Heart right ventricle (tissue), 16 donors: ENCODE results near the gene PCSK2. TPM values are rescaled to one million over a fixed set of nuclear protein-coding genes. Genes with fewer than 3 reads are reported as not detected.

Source experiments
- ATAC-seq, 8 donors: fragments of 200-7000 bp; cut with Tn5 transposase; one replicate each; pipeline ENCODE4 v1.9.1; 2020; ENCODE audit warnings: mild to moderate bottlenecking in 8 of 8, moderate library complexity in 8 of 8, moderate number of reproducible peaks in 1 of 8
- DNase-seq, 2 donors: peaks; one replicate each; pipeline ENCODE4 v3.0.0-alpha.2; 2020
- H3K27ac ChIP-seq, 10 donors: fragments of 200-600 bp; sonication (generic) in 2 of 10; one replicate each; pipeline versions ENCODE4 v1.5.0 to v1.8.0; 2020 to 2022; ENCODE audit warnings: mild to moderate bottlenecking in 3 of 10
- H3K27me3 ChIP-seq, 7 donors: fragments of 200-600 bp; one replicate each; pipeline ENCODE4 v1.8.0; 2021 to 2022; ENCODE audit warnings: mild to moderate bottlenecking in 2 of 7
- H3K36me3 ChIP-seq, 9 donors: fragments of 200-600 bp; sonication (generic) in 1 of 9; one replicate each; pipeline versions ENCODE4 v1.5.0 to v1.8.0; 2020 to 2022; ENCODE audit warnings: mild to moderate bottlenecking in 2 of 9
- H3K4me1 ChIP-seq, 9 donors: fragments of 200-600 bp; sonication (generic) in 1 of 9; one replicate each; pipeline versions ENCODE4 v1.5.0 to v1.8.0; 2020 to 2022; ENCODE audit warnings: mild to moderate bottlenecking in 4 of 9
- H3K4me3 ChIP-seq, 10 donors: fragments of 200-600 bp; sonication (generic) in 2 of 10; one replicate each; pipeline versions ENCODE4 v1.5.0 to v1.8.0; 2020 to 2022; ENCODE audit warnings: mild to moderate bottlenecking in 7 of 10, moderate library complexity in 2 of 10
- H3K9me3 ChIP-seq, 11 donors: fragments of 200-600 bp in 10 of 11; sonication (generic) in 2 of 11; one replicate each; pipeline versions ENCODE4 v1.5.0 to v1.8.0; 2013 to 2022; ENCODE audit warnings: mild to moderate bottlenecking in 2 of 11, control low read depth in 1 of 11, moderate library complexity in 1 of 11
- WGBS, 2 donors: extraction: QIAGEN DNeasy Blood & Tissue Kit; methylation state at CpG; one replicate each; pipeline ENCODE4 v1.1.7; 2013; ENCODE audit warnings: inconsistent platforms in 1 of 2; 5-methylcytosine and 5-hydroxymethylcytosine counted together
- intact Hi-C, 10 donors: fragments of 100-400 bp; cut with DNase I; formaldehyde crosslinking; loops; one replicate each; pipeline versions ENCODE4 v1.11.1 to v1.14.2; 2022
- polyA plus RNA-seq, 2 donors: library from polyadenylated mRNA; stranded (reverse); fragments of 200-250 nt; gene quantifications; one replicate each; pipeline ENCODE4 v1.2.3, GENCODE V29; 2013
- total RNA-seq, 10 donors: library from RNA; stranded (reverse); fragmentation: NEBNext Ultra II Directional in 3 of 10; extraction: Animal tissue kit (Norgen Biotek cat#: 25700) in 3 of 10; gene quantifications; one replicate each; pipeline versions ENCODE4 v1.2.1 to v1.2.4, GENCODE V29; 2021 to 2023
- TF ChIP-seq, protein P1 (sequence below), 9 donors: fragments of 200-600 bp; sonication (generic) in 2 of 9; IDR thresholded peaks; one replicate each; pipeline versions ENCODE4 v1.5.0 to v1.8.0; 2021 to 2022; ENCODE audit warnings: antibody characterized with exemption in 9 of 9, mild to moderate bottlenecking in 5 of 9, moderate library complexity in 1 of 9
- donor health status: Arrhythmogenic right ventricular cardiomyopathy.
- donor health status: ischemic (EF 13 %, LVEDD 7.1; RV severe dilation, severe dysfunction).
- donor health status: healthy with polysubstance abuse.
- donor health status: DM: no; HTN: yes; CAD: no.
- donor health status: DM: no; HTN: no; CAD: no.
- donor health status: ischemic (EF 25% LVEDD 6.9; RV normal size, moderate dysfunction).
- donor health status: ischemic (EF 25% LVEDD 5.7; RV mildly dilated, moderate dysfunction).
- donor health status: healthy.
- donor health status: DM: yes; HTN: yes; CAD: no.
- donor health status: Ischemic cardiomyopathy.
- donor health status: ischemic (EF 35%, LVEDD 5.7; RV mildly dilated, moderate dysfunction).
- donor health status: nonischemic (EF 11% LVEDD 7.7; RV severe dilation, severe dysfunction).
- donor health status: DM: yes; HTN: yes; CAD: no.
- donor health status: PGD.
- donor health status: ischemic (EF 29% LVEDD 5.4; RV normal size, mild dysfunction).
- donor health status: nonischemic (EF 23%, LVEDD 6.1; RV moderate dilation, normal function).

The PCSK2 gene
- total and polyA plus RNA-seq, 12 donors: 0.09 to 1.4 (median 0.66) TPM; not detected in 1

- ATAC-seq: no peak
Observed at GRCh38 chr20:17456279-17456678, 229.4 kb downstream of the PCSK2 start.

GRCh38 chr20:17457079-17457478 is 230.2 kb downstream of the PCSK2 start:
- ATAC-seq (no peak), DNase-seq (no peak)
- H3K4me1 ChIP-seq: no peaks in the 10 kb centered on the region
- intact Hi-C loops: no loop called here
- H3K9me3 ChIP-seq: no peaks in the 10 kb centered on the region
- 69 to 73% methylated on average over 1 of the region's 1 CpG for WGBS, 2 donors
- TF ChIP-seq, protein P1, sequence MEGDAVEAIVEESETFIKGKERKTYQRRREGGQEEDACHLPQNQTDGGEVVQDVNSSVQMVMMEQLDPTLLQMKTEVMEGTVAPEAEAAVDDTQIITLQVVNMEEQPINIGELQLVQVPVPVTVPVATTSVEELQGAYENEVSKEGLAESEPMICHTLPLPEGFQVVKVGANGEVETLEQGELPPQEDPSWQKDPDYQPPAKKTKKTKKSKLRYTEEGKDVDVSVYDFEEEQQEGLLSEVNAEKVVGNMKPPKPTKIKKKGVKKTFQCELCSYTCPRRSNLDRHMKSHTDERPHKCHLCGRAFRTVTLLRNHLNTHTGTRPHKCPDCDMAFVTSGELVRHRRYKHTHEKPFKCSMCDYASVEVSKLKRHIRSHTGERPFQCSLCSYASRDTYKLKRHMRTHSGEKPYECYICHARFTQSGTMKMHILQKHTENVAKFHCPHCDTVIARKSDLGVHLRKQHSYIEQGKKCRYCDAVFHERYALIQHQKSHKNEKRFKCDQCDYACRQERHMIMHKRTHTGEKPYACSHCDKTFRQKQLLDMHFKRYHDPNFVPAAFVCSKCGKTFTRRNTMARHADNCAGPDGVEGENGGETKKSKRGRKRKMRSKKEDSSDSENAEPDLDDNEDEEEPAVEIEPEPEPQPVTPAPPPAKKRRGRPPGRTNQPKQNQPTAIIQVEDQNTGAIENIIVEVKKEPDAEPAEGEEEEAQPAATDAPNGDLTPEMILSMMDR (IDR thresholded peaks at IDR 0.05): no peak
- H3K4me3 ChIP-seq: no peak overlapping the region
- peaks cover 0 to 39% (median 22%) of the 10 kb centered on the region in 7 donors for H3K27me3 ChIP-seq
- H3K36me3 ChIP-seq: no peaks in the 10 kb centered on the region
- no peak overlapping the region for H3K27ac ChIP-seq

More at GRCh38 chr20:17456279-17456678, 229.4 kb downstream of the PCSK2 start:
- TF ChIP-seq, protein P1 (IDR thresholded peaks at IDR 0.05): no peak
- H3K4me1 ChIP-seq: no peaks in the 10 kb centered on the region
- H3K27me3 ChIP-seq: peaks cover 0 to 45% (median 22%) of the 10 kb centered on the region in 7 donors
- no peak overlapping the region for H3K4me3 ChIP-seq
- no peak for DNase-seq
- no peaks in the 10 kb centered on the region for H3K9me3 ChIP-seq
- intact Hi-C loops: no loop called here
- H3K36me3 ChIP-seq: no peaks in the 10 kb centered on the region
- no peak overlapping the region for H3K27ac ChIP-seq
- 79% methylated on average over 8 of the region's 8 CpGs for WGBS, 2 donors

- WGBS, 2 donors: 73 to 82% methylated on average over 6 of the region's 6 CpGs
- ATAC-seq (no peak), DNase-seq (no peak)
- TF ChIP-seq, protein P1 (IDR thresholded peaks at IDR 0.05): no peak
- peaks cover 0 to 34% (median 22%) of the 10 kb centered on the region in 7 donors for H3K27me3 ChIP-seq
- no peaks in the 10 kb centered on the region for H3K36me3 ChIP-seq
- H3K4me1 ChIP-seq: no peaks in the 10 kb centered on the region
- no peak overlapping the region for H3K27ac ChIP-seq
- intact Hi-C loops: no loop called here
- no peaks in the 10 kb centered on the region for H3K9me3 ChIP-seq
- no peak overlapping the region for H3K4me3 ChIP-seq
Observed at GRCh38 chr20:17457588-17458190, 230.8 kb downstream of the PCSK2 start.

DNA sequence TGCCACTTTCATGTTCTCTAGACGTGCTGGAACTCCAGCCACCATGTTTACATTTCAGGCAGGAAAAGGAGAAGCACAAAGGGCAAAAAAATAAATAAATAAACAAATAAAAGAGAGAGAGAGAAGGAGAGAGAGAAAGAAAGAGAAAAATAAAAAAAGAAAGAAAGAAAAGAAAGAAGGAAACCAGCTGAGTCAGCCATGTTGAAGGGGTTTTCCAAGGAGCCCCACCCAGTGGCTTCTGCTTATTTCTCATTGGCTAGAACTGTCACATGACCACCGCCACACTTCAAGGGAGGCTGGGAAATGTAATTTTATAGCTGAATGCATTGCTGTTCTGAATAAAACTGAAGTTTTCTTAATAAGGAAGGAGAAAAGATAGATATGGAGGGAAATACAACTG is 233.3 kb downstream of the PCSK2 start:
- DNase-seq (no peak), ATAC-seq (no peak)
- no peak overlapping the region for H3K4me3 ChIP-seq
- no peaks in the 10 kb centered on the region for H3K36me3 ChIP-seq
- 83 to 86% methylated on average over 2 of the region's 2 CpGs for WGBS, 2 donors
- H3K27ac ChIP-seq: no peak overlapping the region
- H3K9me3 ChIP-seq: no peaks in the 10 kb centered on the region
- H3K27me3 ChIP-seq: peaks cover 0 to 20% (median 14%) of the 10 kb centered on the region in 7 donors
- intact Hi-C loops: no loop called here
- no peaks in the 10 kb centered on the region for H3K4me1 ChIP-seq
- TF ChIP-seq, protein P1 (IDR thresholded peaks at IDR 0.05): no peak
